Head of caudate nucleus (tissue), 42 donors: Measurements from ENCODE around the gene SCN2B.

ENCODE experiments used
- DNase-seq, 42 donors: peaks; one replicate each; pipeline versions ENCODE4 v3.0.0 to v3.0.0-alpha.2; 2020 to 2021; ENCODE audit warnings: mixed read lengths in 7 of 42
- intact Hi-C: fragments of 100-400 bp; cut with DNase I; formaldehyde crosslinking; loops from one replicate; pipeline ENCODE4 v1.15.0; 2022

Gene SCN2B

GRCh38 chr11:118144301-118145268 is 31.9 kb downstream of the SCN2B start:
- peak in 14 of 42 donors; percentile 16 to 56 (median 41) for DNase-seq
- intact Hi-C loops = loop anchor here (10.0 kb wide), 1 partner anchor 210 kb away; the partner anchor contains the start of gene UBE4A

- peak in 2 of 42 donors; percentile 16 to 21 for DNase-seq
- intact Hi-C loops = loop anchor here (10.0 kb wide), 1 partner anchor 211 kb away; the partner anchor contains the start of gene UBE4A
These were observed 32.7 kb downstream of the SCN2B start for GRCh38 chr11:118143661-118144185.

- DNase-seq = peak in 14 of 42 donors; percentile 17 to 59 (median 40)
- intact Hi-C loops = loop anchor here (10.0 kb wide), 1 partner anchor 212 kb away; the partner anchor contains the start of gene UBE4A
These were observed 33.6 kb downstream of the SCN2B start for GRCh38 chr11:118142809-118143208.

GRCh38 chr11:118142081-118142480 is 34.4 kb downstream of the SCN2B start:
- intact Hi-C loops = loop anchor here (10.0 kb wide), 1 partner anchor 213 kb away; the partner anchor contains the start of gene UBE4A
- DNase-seq = peak in 2 of 42 donors; percentile 19 to 33

GRCh38 chr11:118139578-118139977 is 36.9 kb downstream of the SCN2B start:
- intact Hi-C loops = no loop called here
- DNase-seq = no peak

GRCh38 chr11:118138839-118139420 is 37.5 kb downstream of the SCN2B start:
- peak in 1 of 42 donors; percentile 8 for DNase-seq
- intact Hi-C loops = no loop called here

- peak in 1 of 42 donors; percentile 29 for DNase-seq
- intact Hi-C loops = no loop called here
These were observed 39.6 kb downstream of the SCN2B start for GRCh38 chr11:118136801-118137200.

GRCh38 chr11:118136341-118136740 is 40.1 kb downstream of the SCN2B start:
- DNase-seq = peak in 1 of 42 donors; percentile 7

GRCh38 chr11:118135796-118136165 is 40.7 kb downstream of the SCN2B start:
- intact Hi-C loops = no loop called here
- peak in 1 of 42 donors; percentile 8 for DNase-seq

More at GRCh38 chr11:118136341-118136740, 40.1 kb downstream of the SCN2B start:
- intact Hi-C loops = no loop called here

- intact Hi-C loops = no loop called here
- peak in 2 of 42 donors; percentile 8 to 31 for DNase-seq
These were observed 41.2 kb downstream of the SCN2B start for GRCh38 chr11:118135051-118135795.

- peak in 1 of 42 donors; percentile 36 for DNase-seq
- intact Hi-C loops = no loop called here
These were observed 42.6 kb downstream of the SCN2B start for GRCh38 chr11:118133816-118134215.

GRCh38 chr11:118132385-118133151 is 43.9 kb downstream of the SCN2B start:
- intact Hi-C loops = no loop called here
- peak in 1 of 42 donors; percentile 35 for DNase-seq

- DNase-seq = no peak
- intact Hi-C loops = no loop called here
These were observed 46.8 kb downstream of the SCN2B start for GRCh38 chr11:118129471-118130172.

GRCh38 chr11:118128721-118129470 is 47.5 kb downstream of the SCN2B start:
- intact Hi-C loops = no loop called here
- no peak for DNase-seq

- intact Hi-C loops = no loop called here
- no peak for DNase-seq
These were observed 48.1 kb downstream of the SCN2B start for GRCh38 chr11:118128310-118128709.

GRCh38 chr11:118126082-118126838 is 50.2 kb downstream of the SCN2B start:
- intact Hi-C loops = no loop called here
- no peak for DNase-seq
